ENCODE data around the gene RHOD.
A peak's percentile ranks its signal among the peaks of the same experiment; 100 is the strongest.

The RHOD gene

GRCh38 chr11:67113231-67113721, 56.6 kb downstream of the RHOD start:
- H3K4me1 Mint-ChIP-seq = peaks cover 13% of the 10 kb centered on the region
- no peaks in the 10 kb centered on the region for H3K9me3 Mint-ChIP-seq
- peak overlapping the region; percentile 48 for H3K27ac Mint-ChIP-seq
- H3K4me3 Mint-ChIP-seq = peak overlapping the region; percentile 19
- H3K36me3 Mint-ChIP-seq = no peaks in the 10 kb centered on the region
- ATAC-seq (peak; percentile 17), DNase-seq (ENCODE audit: low spot score in 2 of 2) (peak in 1 of 2 donors; percentile 57)

- no peak overlapping the region for H3K4me3 Mint-ChIP-seq
- no peaks in the 10 kb centered on the region for H3K9me3 Mint-ChIP-seq
- no peak for DNase-seq (ENCODE audit: low spot score in 2 of 2)
- H3K4me1 Mint-ChIP-seq = peaks cover 13% of the 10 kb centered on the region
- H3K36me3 Mint-ChIP-seq = peaks cover 11% of the 10 kb centered on the region
- no peak for ATAC-seq
- H3K27ac Mint-ChIP-seq = no peak overlapping the region
Observed at GRCh38 chr11:67114275-67114896, 57.7 kb downstream of the RHOD start.

GRCh38 chr11:67116758-67117105, 60.1 kb downstream of the RHOD start:
- Mint-ChIP-seq H3K27ac (no peak overlapping the region), H3K4me1 (peaks cover 22% of the 10 kb centered on the region), H3K4me3 (no peak overlapping the region), H3K9me3 (no peaks in the 10 kb centered on the region), H3K36me3 (peaks cover 33% of the 10 kb centered on the region)
- ATAC-seq (no peak), DNase-seq (ENCODE audit: low spot score in 2 of 2) (no peak)

- H3K27ac Mint-ChIP-seq = peak overlapping the region; percentile 58
- peaks cover 37% of the 10 kb centered on the region for H3K36me3 Mint-ChIP-seq
- DNase-seq (ENCODE audit: low spot score in 2 of 2) (no peak), ATAC-seq (no peak)
- peaks cover 26% of the 10 kb centered on the region for H3K4me1 Mint-ChIP-seq
- H3K9me3 Mint-ChIP-seq = no peaks in the 10 kb centered on the region
- peak overlapping the region; percentile 98 for H3K4me3 Mint-ChIP-seq
Observed at GRCh38 chr11:67117176-67117575, 60.5 kb downstream of the RHOD start.

GRCh38 chr11:67117672-67118180, 61.1 kb downstream of the RHOD start:
- H3K27ac Mint-ChIP-seq = peak overlapping the region; percentile 58
- H3K4me1 Mint-ChIP-seq = peaks cover 26% of the 10 kb centered on the region
- peak overlapping the region; percentile 98 for H3K4me3 Mint-ChIP-seq

GRCh38 chr11:67118181-67118766, 61.6 kb downstream of the RHOD start:
- H3K27ac Mint-ChIP-seq = peak overlapping the region; percentile 97
- ATAC-seq (peak; percentile 39), DNase-seq (ENCODE audit: low spot score in 2 of 2) (peak; percentile 53 to 85)
- no peaks in the 10 kb centered on the region for H3K9me3 Mint-ChIP-seq
- H3K36me3 Mint-ChIP-seq = peaks cover 48% of the 10 kb centered on the region
- H3K4me1 Mint-ChIP-seq = peaks cover 23% of the 10 kb centered on the region
- H3K4me3 Mint-ChIP-seq = peak overlapping the region; percentile 98

More at GRCh38 chr11:67117672-67118180, 61.1 kb downstream of the RHOD start:
- peak; percentile 14 for ATAC-seq
- Mint-ChIP-seq H3K36me3 (peaks cover 43% of the 10 kb centered on the region), H3K9me3 (no peaks in the 10 kb centered on the region)
- peak; percentile 36 to 77 for DNase-seq (ENCODE audit: low spot score in 2 of 2)

- H3K36me3 Mint-ChIP-seq = peaks cover 55% of the 10 kb centered on the region
- H3K27ac Mint-ChIP-seq = peak within 1 kb of the TSS; percentile 97
- ATAC-seq (peak; percentile 86), DNase-seq (ENCODE audit: low spot score in 2 of 2) (peak; percentile 91 to 95)
- no peaks in the 10 kb centered on the region for H3K9me3 Mint-ChIP-seq
- peaks cover 19% of the 10 kb centered on the region for H3K4me1 Mint-ChIP-seq
- peak within 1 kb of the TSS; percentile 98 for H3K4me3 Mint-ChIP-seq
Observed at GRCh38 chr11:67118801-67119584, 62.3 kb downstream of the RHOD start, which contains the start of gene KDM2A. Gene KDM2A (plus strand): TSS chr11:67119263. CDS start chr11:67121317, 2,054 bp downstream.

GRCh38 chr11:67119585-67120391, 63.1 kb downstream of the RHOD start:
- ATAC-seq (no peak), DNase-seq (ENCODE audit: low spot score in 2 of 2) (peak in 1 of 2 donors; percentile 71)
- H3K27ac Mint-ChIP-seq = peak overlapping the region; percentile 97
- H3K4me1 Mint-ChIP-seq = peaks cover 13% of the 10 kb centered on the region
- no peaks in the 10 kb centered on the region for H3K9me3 Mint-ChIP-seq
- H3K4me3 Mint-ChIP-seq = peak overlapping the region; percentile 98
- H3K36me3 Mint-ChIP-seq = peaks cover 63% of the 10 kb centered on the region

- H3K36me3 Mint-ChIP-seq = peaks cover 70% of the 10 kb centered on the region
- ATAC-seq (no peak), DNase-seq (ENCODE audit: low spot score in 2 of 2) (no peak)
- no peaks in the 10 kb centered on the region for H3K9me3 Mint-ChIP-seq
- peak overlapping the region; percentile 97 for H3K27ac Mint-ChIP-seq
- H3K4me3 Mint-ChIP-seq = peak overlapping the region; percentile 98
- H3K4me1 Mint-ChIP-seq = peaks cover 13% of the 10 kb centered on the region
Observed at GRCh38 chr11:67120456-67120855, 63.8 kb downstream of the RHOD start.

GRCh38 chr11:67120881-67121710, 64.4 kb downstream of the RHOD start:
- H3K4me1 Mint-ChIP-seq = peaks cover 13% of the 10 kb centered on the region
- ATAC-seq (no peak), DNase-seq (ENCODE audit: low spot score in 2 of 2) (peak in 1 of 2 donors; percentile 57)
- peaks cover 76% of the 10 kb centered on the region for H3K36me3 Mint-ChIP-seq
- H3K27ac Mint-ChIP-seq = peak overlapping the region; percentile 97
- H3K9me3 Mint-ChIP-seq = no peaks in the 10 kb centered on the region
- H3K4me3 Mint-ChIP-seq = peak overlapping the region; percentile 98

Measured in stimulated activated effector memory CD8-positive, alpha-beta T cell treated with anti-CD3 and anti-CD28 coated beads, Interleukin-12 subunit alpha, Interleukin-12 subunit beta, amount 100 ng/mL, for 72 hours (primary cell).